ELF-1 (cell line): ENCODE measurements around the gene IL1RL2.

Experiments
- DNase-seq: peaks from one replicate; pipeline ENCODE4 v3.0.0-alpha.2; 2016; ENCODE audit warnings: low read depth, low spot score

IL1RL2 gene

GRCh38 chr2:102194609-102195268, 7.9 kb downstream of the IL1RL2 start:
- no peak for DNase-seq

DNA sequence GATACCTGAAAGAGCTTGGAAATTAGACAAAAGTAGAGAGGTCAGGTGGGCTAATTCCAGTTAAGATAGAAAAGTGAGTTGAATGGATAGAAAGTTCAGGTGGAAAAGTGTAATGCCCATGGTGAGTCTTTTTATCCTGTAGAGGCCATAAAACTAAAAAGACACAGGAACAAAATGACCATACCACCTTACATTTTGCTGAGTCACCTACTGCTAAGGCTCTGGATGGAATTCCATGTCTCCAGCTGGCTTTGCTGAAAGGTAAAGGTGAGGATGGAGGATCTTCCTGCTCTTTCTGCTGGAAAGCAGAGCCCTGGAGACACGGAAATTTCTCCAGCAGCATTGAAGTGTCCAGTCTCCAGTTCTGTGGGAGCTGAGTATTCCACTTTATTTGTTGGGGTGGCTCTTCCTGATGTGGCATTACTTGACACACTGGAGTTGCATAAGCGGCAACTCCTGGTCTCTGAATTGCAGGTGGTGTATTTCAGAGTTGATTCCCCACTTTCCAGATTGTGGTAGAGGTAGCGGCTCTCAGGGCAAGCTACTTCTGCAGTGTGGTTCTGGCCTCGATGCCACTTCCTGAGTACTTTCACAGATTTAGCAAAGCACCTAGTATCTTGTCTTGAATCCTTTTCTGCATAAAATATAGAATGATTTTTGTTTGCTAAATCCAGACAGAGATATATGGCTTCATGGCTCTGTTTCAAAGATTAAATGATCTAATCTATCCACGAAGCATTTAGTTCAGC, 10.7 kb downstream of the IL1RL2 start:
- no peak for DNase-seq

- peak; percentile 89 for DNase-seq
Measured at GRCh38 chr2:102200539-102200938, 13.7 kb downstream of the IL1RL2 start.

DNA sequence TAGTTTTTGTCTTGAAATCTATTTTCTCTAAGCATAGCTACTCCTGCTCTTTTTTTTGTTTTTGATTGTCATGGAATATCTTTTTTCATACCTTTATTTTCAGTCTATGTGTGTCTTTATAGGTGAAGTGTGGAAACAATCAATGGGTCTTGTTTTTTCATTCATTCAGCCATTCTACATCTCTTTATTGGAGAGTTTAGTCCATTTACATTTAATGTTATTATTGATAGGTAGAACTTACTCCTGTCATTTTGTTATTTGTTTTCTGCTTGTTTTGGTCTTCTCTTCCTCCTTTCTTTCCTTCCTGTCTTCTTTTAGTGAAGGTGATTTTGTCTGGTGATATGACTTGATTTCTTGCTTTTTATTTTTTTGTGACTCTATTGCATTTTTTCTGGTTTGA, 17.8 kb downstream of the IL1RL2 start:
- no peak for DNase-seq

- DNase-seq, result no peak
Measured at GRCh38 chr2:102206666-102207341, 20.0 kb downstream of the IL1RL2 start.

- no peak for DNase-seq
Measured at GRCh38 chr2:102208774-102209173, 22.0 kb downstream of the IL1RL2 start.

- no peak for DNase-seq
Measured at GRCh38 chr2:102209474-102209873, 22.7 kb downstream of the IL1RL2 start.

DNA sequence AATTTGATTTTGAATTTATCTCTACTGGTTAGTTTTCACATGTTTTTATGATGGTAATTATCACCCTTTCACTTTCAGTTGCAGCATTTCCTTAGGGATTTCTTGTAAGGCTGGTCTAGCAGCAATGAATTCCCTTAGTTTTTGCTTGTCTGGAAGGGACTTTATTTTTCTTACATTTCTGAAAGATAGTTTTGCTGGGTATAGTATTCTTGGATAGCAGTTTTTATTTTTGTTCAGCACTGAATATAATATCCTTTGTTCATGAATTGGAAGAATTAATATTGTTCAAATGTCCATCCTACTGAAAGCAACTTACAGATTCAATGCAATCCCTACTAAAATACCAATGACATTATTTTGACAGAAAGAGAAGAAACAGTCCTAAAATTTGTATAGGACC, 30.2 kb downstream of the IL1RL2 start:
- DNase-seq, result no peak

GRCh38 chr2:102224824-102225739, 38.3 kb downstream of the IL1RL2 start:
- no peak for DNase-seq

DNA sequence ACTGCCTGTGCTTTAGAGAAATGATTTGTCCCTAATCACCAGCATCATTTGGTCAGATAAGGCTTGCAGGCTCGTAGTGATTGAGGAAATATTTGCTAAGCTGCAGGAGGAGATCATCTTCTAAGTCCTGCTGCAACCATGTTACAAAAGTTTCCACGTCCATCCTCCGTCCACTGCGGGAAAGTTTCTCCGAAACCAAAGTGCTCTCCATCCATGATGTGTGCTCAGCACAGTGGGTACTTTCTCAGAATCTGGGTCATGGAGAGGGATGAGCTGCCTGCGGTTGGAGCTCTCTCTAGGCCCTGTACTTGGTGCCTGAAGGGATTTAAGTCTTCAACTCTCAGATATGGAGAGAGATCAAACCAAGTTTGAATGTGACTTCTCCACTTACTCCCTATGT, 39.3 kb downstream of the IL1RL2 start:
- no peak for DNase-seq

DNA sequence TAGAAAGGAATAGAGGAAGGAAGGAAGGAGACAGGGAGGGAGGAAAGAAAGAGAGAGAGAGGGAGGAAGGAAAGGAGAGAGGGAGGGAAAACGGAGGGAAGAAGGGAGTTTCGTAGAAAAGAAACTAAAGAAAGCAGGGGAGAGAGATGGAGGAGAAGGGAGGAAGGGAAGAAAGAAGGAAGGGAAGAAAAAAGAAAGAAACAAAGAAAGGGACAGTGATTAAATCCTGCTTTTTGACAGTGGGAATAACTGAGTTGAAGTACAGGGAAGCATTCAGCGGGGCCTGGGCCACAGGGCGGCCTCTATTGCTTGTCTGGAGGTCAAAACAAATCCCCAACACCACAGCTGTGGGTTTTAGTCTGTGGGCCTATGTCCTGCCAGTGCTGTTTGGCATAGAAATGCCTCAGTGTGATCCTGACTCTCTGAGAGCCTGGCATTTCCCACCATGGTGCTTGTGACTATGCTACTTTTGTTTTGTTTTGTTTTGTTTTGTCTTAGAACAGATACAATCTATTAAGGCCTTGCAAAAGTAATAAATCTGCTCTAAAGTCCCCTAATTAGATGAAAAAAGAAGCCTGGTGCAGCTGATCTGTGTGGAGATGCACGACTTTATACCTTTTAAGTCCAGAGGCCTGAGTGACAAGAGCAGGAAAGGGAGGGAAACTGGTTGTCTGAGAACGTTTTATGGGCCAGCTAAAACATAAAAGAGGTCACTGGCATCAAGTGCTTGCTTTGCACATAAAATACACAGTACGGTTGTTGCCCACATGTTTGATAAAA, 40.0 kb downstream of the IL1RL2 start:
- no peak for DNase-seq

GRCh38 chr2:102229141-102229769, 42.4 kb downstream of the IL1RL2 start:
- no peak for DNase-seq

GRCh38 chr2:102230410-102230909, 43.6 kb downstream of the IL1RL2 start:
- DNase-seq, result no peak

- DNase-seq, result peak; percentile 35
Measured at GRCh38 chr2:102233132-102233884, 46.5 kb downstream of the IL1RL2 start.

GRCh38 chr2:102235042-102235473, 48.2 kb downstream of the IL1RL2 start:
- no peak for DNase-seq

GRCh38 chr2:102235491-102235890, 48.7 kb downstream of the IL1RL2 start:
- DNase-seq, result peak; percentile 38

GRCh38 chr2:102236132-102236531, 49.3 kb downstream of the IL1RL2 start:
- no peak for DNase-seq

GRCh38 chr2:102237176-102237575, 50.4 kb downstream of the IL1RL2 start:
- DNase-seq, result no peak

DNA sequence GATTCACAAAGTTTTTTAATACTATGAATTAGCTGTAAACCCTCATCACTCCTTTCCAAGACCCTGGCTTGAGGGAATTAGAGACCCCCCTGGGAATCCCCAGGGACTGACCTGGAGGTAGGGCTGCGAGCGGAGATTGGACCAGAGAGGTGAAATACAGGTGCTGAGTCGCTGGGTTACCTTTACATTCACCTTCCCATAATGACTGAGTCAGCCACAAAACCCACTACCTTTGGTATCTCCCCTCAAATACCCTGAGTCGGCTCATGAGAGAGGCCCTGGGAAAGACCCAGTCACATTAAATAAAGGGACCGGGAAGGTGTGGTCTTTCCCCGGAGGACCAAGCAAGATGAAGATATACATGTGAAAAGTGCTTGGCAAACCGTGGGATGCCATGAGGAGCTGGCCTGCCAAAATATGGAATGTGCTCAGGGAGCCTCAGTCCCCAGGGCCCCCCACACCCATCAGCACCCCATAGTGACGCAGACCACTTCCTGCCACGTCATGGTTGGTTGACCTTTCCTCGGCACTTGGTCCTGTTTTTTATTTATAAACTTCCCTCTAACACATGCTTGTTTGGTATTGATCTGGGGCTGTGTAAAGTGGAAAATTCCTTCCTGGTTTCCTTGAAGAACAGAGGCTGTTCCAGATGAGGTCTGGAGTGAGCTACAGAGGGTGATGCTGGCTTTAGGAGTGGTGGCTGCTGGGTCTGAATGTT, 51.4 kb downstream of the IL1RL2 start:
- no peak for DNase-seq
